Liver (tissue), 9 donors: ENCODE results near the gene EIF2B1. TPM values are rescaled to one million over a fixed set of nuclear protein-coding genes. Genes with fewer than 3 reads are reported as not detected.
A peak's percentile ranks its signal among the peaks of the same experiment; 100 is the strongest.

Source experiments
- DNase-seq: peaks from one replicate; pipeline ENCODE4 v3.0.0-alpha.2; 2017; ENCODE audit warnings: low spot score
- H3K27ac ChIP-seq, 2 donors: one replicate each; pipeline ENCODE4 v1.7.0; 2013; ENCODE audit warnings: inconsistent platforms in 2 of 2, low read length in 2 of 2, control low read depth in 1 of 2, low read depth in 1 of 2, mild to moderate bottlenecking in 1 of 2
- H3K27me3 ChIP-seq, 4 donors: one replicate each; pipeline versions ENCODE4 v1.6.1 to v1.7.0; 2013; ENCODE audit warnings: low read length in 3 of 4, inconsistent platforms in 1 of 4, mild to moderate bottlenecking in 1 of 4, moderate library complexity in 1 of 4; ENCODE audit not compliant: control insufficient read depth in 4 of 4, insufficient read depth in 4 of 4
- H3K36me3 ChIP-seq, 4 donors: one replicate each; pipeline versions ENCODE4 v1.6.1 to v1.7.0; 2013; ENCODE audit warnings: low read length in 3 of 4, mild to moderate bottlenecking in 3 of 4, low read depth in 1 of 4, moderate library complexity in 1 of 4; ENCODE audit not compliant: control insufficient read depth in 4 of 4, insufficient read depth in 3 of 4
- H3K4me1 ChIP-seq, 4 donors: one replicate each; pipeline versions ENCODE4 v1.6.1 to v1.7.0; 2013; ENCODE audit warnings: low read length in 3 of 4, mild to moderate bottlenecking in 3 of 4, moderate library complexity in 1 of 4; ENCODE audit not compliant: control insufficient read depth in 4 of 4, insufficient read depth in 4 of 4
- H3K4me3 ChIP-seq, 3 donors: one replicate each; pipeline versions ENCODE4 v1.6.1 to v1.7.0; 2013; ENCODE audit warnings: low read length in 3 of 3, control low read depth in 1 of 3, low read depth in 1 of 3, mild to moderate bottlenecking in 1 of 3
- H3K9ac ChIP-seq, 2 donors: one replicate each; pipeline ENCODE4 v1.7.0; 2013; ENCODE audit warnings: low read length in 2 of 2, mild to moderate bottlenecking in 2 of 2, moderate library complexity in 2 of 2, control low read depth in 1 of 2, low read depth in 1 of 2
- H3K9me3 ChIP-seq, 4 donors: one replicate each; pipeline versions ENCODE4 v1.6.1 to v1.7.0; 2013; ENCODE audit warnings: low read length in 3 of 4; ENCODE audit not compliant: control insufficient read depth in 4 of 4
- CTCF ChIP-seq: fragments of 150-350 bp; IDR thresholded peaks from 2 replicates; pipeline ENCODE4 v1.5.1; 2017; ENCODE audit warnings: improper control_type of control experiment, low read depth, low read length; ENCODE audit not compliant: missing input control
- EGR1 ChIP-seq, 2 donors: IDR thresholded peaks; 2 replicates each; pipeline ENCODE4 v1.6.1; 2016 to 2018; ENCODE audit warnings: antibody characterized with exemption in 2 of 2, low read depth in 2 of 2
- FOXA1 ChIP-seq: IDR thresholded peaks from 2 replicates; pipeline ENCODE4 v1.6.1; 2016; ENCODE audit warnings: antibody characterized with exemption
- FOXA2 ChIP-seq: IDR thresholded peaks from 2 replicates; pipeline ENCODE4 v1.6.1; 2016; ENCODE audit warnings: antibody characterized with exemption
- GABPA ChIP-seq, 2 donors: IDR thresholded peaks in 1 of 2; conservative IDR thresholded peaks in 1 of 2; 2 replicates each; pipeline ENCODE4 v1.6.1; 2016; ENCODE audit warnings: antibody characterized with exemption in 2 of 2, mild to moderate bottlenecking in 1 of 2, moderate library complexity in 1 of 2
- HNF4A ChIP-seq, 2 donors: conservative IDR thresholded peaks; 2 replicates each; pipeline ENCODE4 v1.6.1; 2016; ENCODE audit warnings: antibody characterized with exemption in 2 of 2, mild to moderate bottlenecking in 2 of 2
- HNF4G ChIP-seq: IDR thresholded peaks from 2 replicates; pipeline ENCODE4 v1.6.1; 2016; ENCODE audit warnings: antibody characterized with exemption
- JUND ChIP-seq, 2 donors: IDR thresholded peaks; 2 replicates each; pipeline ENCODE4 v1.6.1; 2016; ENCODE audit warnings: antibody characterized with exemption in 2 of 2
- MAX ChIP-seq: IDR thresholded peaks from 2 replicates; pipeline ENCODE4 v1.6.1; 2016; ENCODE audit warnings: antibody characterized with exemption
- NR2F2 ChIP-seq: IDR thresholded peaks from 2 replicates; pipeline ENCODE4 v1.6.1; 2016; ENCODE audit warnings: antibody characterized with exemption
- RAD21 ChIP-seq, 2 donors: IDR thresholded peaks; 2 replicates each; pipeline ENCODE4 v1.6.1; 2016; ENCODE audit warnings: antibody characterized with exemption in 2 of 2, mild to moderate bottlenecking in 2 of 2
- REST ChIP-seq: IDR thresholded peaks from 2 replicates; pipeline ENCODE4 v1.6.1; 2016; ENCODE audit warnings: antibody characterized with exemption, mild to moderate bottlenecking
- RXRA ChIP-seq, 2 donors: IDR thresholded peaks; 2 replicates each; pipeline ENCODE4 v1.6.1; 2017 to 2018; ENCODE audit warnings: antibody characterized with exemption in 2 of 2, mild to moderate bottlenecking in 1 of 2
- SP1 ChIP-seq: IDR thresholded peaks from 2 replicates; pipeline ENCODE4 v1.6.1; 2018; ENCODE audit warnings: antibody characterized with exemption, mild to moderate bottlenecking
- TAF1 ChIP-seq: conservative IDR thresholded peaks from 2 replicates; pipeline ENCODE4 v1.6.1; 2016; ENCODE audit warnings: antibody characterized with exemption, mild to moderate bottlenecking
- YY1 ChIP-seq: IDR thresholded peaks from 2 replicates; pipeline ENCODE4 v1.6.1; 2016; ENCODE audit warnings: antibody characterized with exemption, mild to moderate bottlenecking
- polyA plus RNA-seq, 2 donors: library from polyadenylated mRNA; stranded (reverse) in 1 of 2; unstranded in 1 of 2; fragments of 200-250 nt in 1 of 2; fragments of >200 nt in 1 of 2; fragmentation: Nextera tagmentation in 1 of 2; extraction: Ambion mirVana in 1 of 2; gene quantifications; one replicate each; pipeline versions ENCODE4 v1.2.1 to v1.2.3, GENCODE V29; 2013 to 2015
- total RNA-seq, 2 donors: library from RNA; depleted of rRNA; stranded (reverse); fragments of >200 nt; gene quantifications; one replicate each; pipeline ENCODE4 v1.2.3, GENCODE V29; 2014
- TF ChIP-seq, protein P1 (sequence below): IDR thresholded peaks from 2 replicates; pipeline ENCODE4 v1.6.1; 2016; ENCODE audit warnings: antibody characterized with exemption
- TF ChIP-seq, protein P2 (sequence below): IDR thresholded peaks from 2 replicates; pipeline ENCODE4 v1.6.1; 2016; ENCODE audit warnings: antibody characterized with exemption
- donor health status: healthy.
- donor health status: healthy.
- donor health status: healthy.
- donor health status: healthy.
- donor health status: healthy.

The EIF2B1 gene
- total and polyA plus RNA-seq, 4 donors, result 14.0 to 34.5 (median 17.1) TPM

GRCh38 chr12:123595729-123596128 is 37.8 kb downstream of the EIF2B1 start:
- Histone ChIP-seq H3K9me3 (no peaks in the 10 kb centered on the region), H3K27me3 (no peaks in the 10 kb centered on the region), H3K4me3 (no peak overlapping the region), H3K4me1 (peaks cover 3 to 20% (median 16%) of the 10 kb centered on the region in 4 donors), H3K27ac (no peak overlapping the region), H3K36me3 (peaks cover 6 to 53% (median 41%) of the 10 kb centered on the region in 4 donors), H3K9ac (no peak overlapping the region)
- TF ChIP-seq TAF1 (no peak), MAX (no peak), SP1 (peak; percentile 54), JUND (IDR thresholded peaks at IDR 0.05) (no peak), FOXA2 (no peak), RAD21 (IDR thresholded peaks at IDR 0.05) (no peak), GABPA (IDR thresholded peaks at IDR 0.05 in 1 of 2, conservative IDR thresholded peaks at IDR 0.05 in 1 of 2) (peak in 1 of 2 donors; percentile 21), CTCF (no peak), REST (no peak), HNF4A (conservative IDR thresholded peaks at IDR 0.05) (peak; percentile 51 to 73), FOXA1 (no peak), HNF4G (no peak), NR2F2 (no peak), EGR1 (IDR thresholded peaks at IDR 0.05; ENCODE audit: low read depth in 2 of 2) (no peak), RXRA (IDR thresholded peaks at IDR 0.05) (peak; percentile 35 to 72), YY1 (no peak)
- TF ChIP-seq, protein P1, sequence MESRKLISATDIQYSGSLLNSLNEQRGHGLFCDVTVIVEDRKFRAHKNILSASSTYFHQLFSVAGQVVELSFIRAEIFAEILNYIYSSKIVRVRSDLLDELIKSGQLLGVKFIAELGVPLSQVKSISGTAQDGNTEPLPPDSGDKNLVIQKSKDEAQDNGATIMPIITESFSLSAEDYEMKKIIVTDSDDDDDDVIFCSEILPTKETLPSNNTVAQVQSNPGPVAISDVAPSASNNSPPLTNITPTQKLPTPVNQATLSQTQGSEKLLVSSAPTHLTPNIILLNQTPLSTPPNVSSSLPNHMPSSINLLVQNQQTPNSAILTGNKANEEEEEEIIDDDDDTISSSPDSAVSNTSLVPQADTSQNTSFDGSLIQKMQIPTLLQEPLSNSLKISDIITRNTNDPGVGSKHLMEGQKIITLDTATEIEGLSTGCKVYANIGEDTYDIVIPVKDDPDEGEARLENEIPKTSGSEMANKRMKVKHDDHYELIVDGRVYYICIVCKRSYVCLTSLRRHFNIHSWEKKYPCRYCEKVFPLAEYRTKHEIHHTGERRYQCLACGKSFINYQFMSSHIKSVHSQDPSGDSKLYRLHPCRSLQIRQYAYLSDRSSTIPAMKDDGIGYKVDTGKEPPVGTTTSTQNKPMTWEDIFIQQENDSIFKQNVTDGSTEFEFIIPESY, result no peak
- TF ChIP-seq, protein P2, sequence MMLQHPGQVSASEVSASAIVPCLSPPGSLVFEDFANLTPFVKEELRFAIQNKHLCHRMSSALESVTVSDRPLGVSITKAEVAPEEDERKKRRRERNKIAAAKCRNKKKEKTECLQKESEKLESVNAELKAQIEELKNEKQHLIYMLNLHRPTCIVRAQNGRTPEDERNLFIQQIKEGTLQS, result no peak
- DNase-seq, result no peak
